Testis (tissue), 2 donors: ENCODE measurements around the gene RAD1.

ENCODE experiments used
- CTCF ChIP-seq, 3 experiments: fragments of 450-650 bp in 2 of 3; fragments of 200-600 bp in 1 of 3; sonication (generic) in 1 of 3; IDR thresholded peaks; one replicate each; pipeline ENCODE4 v1.5.1; 2016 to 2019; ENCODE audit warnings: antibody characterized with exemption in 3 of 3, mild to moderate bottlenecking in 2 of 3, moderate library complexity in 1 of 3
- POLR2A ChIP-seq: fragments of 450-650 bp; IDR thresholded peaks from one replicate; pipeline ENCODE4 v1.6.1; 2017; ENCODE audit warnings: antibody characterized with exemption, mild to moderate bottlenecking, moderate library complexity

DNA sequence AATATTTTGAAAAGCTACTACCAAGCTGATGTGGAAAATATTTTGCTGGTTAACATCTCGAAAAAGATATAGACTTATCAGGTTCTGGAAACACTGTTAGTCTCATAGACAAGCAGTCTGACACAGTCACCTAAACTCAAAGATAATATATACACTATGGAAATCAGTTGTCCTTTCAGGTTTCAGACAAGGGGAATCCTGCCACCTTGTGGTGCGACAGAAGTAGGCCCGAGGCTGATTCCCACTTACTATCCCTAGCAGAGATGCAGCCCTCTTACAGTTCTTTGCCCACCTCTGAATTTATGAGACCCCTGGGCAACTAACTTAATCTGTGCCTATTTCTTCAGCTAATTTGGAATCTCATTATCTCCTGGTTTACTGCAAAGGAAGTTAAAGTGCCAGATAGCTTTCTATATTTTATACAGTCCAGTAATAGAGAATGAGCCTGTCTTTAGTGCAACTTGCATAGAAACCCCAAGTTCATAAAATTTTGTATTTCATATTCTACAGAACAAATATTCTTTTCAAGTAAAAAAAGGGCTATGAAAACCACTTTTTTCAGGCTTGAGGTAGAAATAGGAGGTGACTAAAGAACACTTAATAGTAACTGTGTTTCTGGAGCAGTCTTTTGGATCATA lies 16.9 kb downstream of the RAD1 start:
- TF ChIP-seq CTCF (IDR thresholded peaks at IDR 0.05) = peak; percentile 79 to 83 (median 82)
- TF ChIP-seq POLR2A = no peak
